ENCODE data around the gene FTCDNL1.

The FTCDNL1 gene

GRCh38 chr2:199742884-199743283 lies 108.1 kb downstream of the FTCDNL1 start:
- no peak for DNase-seq (ENCODE audit: low read depth in 3 of 3)

DNA sequence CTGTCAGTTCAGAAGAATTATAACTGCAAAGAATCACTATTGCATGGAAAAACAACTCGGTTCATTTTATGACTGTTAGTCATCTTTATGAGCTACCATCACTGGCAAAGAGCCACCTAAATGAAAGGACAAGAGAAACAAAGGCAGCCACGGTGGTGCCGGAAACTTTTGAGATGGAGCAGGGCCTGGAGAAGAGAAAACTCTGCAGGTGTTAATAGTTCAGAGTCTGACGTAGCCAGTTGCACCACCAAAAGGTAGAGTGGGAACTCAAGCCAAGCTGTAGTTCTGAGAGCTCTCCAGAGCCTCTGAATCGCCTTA lies 110.9 kb downstream of the FTCDNL1 start:
- DNase-seq (ENCODE audit: low read depth in 3 of 3): no peak

DNA sequence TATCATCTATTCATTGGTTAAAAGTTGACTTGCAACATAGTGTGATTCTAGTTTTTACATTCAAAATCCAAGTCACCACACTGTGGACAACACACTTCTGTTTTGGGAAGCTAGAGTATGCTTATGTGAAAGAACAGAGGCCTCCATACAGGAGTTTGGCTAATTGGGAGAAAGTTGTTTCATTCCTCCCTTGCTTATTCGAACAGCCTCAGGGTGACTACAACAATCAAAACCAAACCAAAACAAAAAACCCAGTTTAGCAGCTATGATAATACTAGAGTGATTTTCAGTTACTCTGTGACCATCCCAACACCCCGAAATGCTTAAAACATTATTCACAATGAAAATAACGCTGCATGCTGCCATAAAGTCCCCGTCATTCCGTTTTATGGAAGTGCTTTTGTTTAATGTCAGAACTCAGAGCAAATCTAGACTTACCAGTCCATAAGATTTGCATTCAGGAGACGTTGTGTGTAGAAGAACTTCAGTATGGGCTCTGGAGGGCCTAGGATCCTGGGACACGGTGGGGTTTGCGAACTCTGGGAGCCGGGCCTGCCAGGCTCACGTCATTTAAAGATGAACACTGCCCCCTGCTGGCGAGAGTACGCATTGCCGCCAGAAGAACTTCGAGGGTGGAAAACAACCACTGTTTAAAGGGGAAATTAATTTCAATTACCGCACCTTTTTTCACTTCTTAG lies 111.4 kb downstream of the FTCDNL1 start:
- DNase-seq (ENCODE audit: low read depth in 3 of 3): peak; percentile 37 to 62 (median 46)

DNA sequence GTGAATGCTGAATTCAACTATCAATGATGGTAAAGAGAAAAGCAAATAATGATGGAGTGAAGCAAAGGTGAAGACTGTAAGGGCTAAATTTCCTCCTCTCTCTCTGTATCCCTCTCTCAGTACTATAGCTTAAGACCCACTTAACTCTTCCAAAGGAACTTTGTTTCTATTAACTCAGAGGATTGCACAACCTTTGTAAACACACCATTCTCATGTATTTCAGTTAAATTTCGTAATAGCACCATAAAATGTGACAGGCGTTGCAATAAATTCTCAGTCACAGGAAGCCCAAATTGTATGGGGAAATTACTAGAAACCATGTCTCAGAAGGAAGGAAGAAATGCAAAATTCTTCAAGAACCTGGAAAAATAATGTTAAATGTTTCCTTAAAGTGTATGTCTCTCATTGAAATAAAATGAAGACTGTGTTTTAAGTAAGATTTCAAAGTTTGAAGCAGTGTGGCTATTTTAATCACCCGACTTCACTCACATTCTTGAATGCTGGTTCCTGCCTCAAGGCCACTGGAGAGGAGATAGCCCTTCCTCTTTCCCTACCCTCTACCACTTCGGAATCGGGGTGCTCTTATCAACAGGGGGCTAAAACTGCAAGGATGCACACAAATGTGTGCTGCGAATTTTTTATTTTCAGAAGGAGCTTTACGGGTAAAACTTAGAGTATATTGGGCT lies 112.1 kb downstream of the FTCDNL1 start:
- DNase-seq (ENCODE audit: low read depth in 3 of 3): no peak

- no peak for DNase-seq (ENCODE audit: low read depth in 3 of 3)
These were observed 116.3 kb downstream of the FTCDNL1 start for GRCh38 chr2:199734651-199735050.

GRCh38 chr2:199734011-199734410 lies 117.0 kb downstream of the FTCDNL1 start:
- no peak for DNase-seq (ENCODE audit: low read depth in 3 of 3)

DNA sequence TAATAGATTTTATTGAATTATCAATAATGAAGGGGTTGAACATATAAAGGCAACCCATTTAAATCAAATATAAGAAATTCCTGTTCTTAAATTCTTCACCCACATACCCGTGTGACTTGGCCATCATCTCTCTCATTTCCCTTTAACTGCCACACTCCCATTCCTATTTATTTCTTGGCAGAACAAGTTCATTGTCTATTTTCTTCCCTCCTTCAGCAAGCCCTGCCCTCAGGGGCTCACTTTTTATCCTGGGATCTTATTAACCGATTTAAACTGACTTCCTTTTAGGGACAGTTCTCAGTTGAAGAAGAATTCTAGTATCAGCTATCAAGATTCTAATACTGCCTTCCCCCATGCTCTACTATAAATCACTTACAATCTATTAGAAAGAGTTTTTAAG lies 123.2 kb downstream of the FTCDNL1 start:
- DNase-seq (ENCODE audit: low read depth in 3 of 3): no peak

DNA sequence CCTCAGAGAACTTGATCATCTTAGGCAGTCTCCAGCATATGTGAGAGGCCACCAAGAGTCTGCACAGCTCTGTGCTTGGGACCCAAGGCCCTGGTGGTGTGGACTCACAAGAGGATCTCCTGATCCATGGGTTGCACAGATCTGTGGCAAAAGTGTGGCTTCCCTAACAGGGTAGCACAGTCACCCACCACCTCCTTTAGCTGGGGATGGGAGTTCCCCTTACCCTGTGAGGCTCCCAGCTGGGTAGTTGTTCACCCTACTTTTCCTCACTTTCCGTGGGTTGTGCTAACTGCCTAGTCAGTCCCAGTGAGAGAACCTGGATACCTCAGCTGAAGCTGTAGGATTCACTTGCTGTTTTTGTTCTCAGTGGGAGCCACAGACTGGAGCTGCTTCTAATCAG lies 123.7 kb downstream of the FTCDNL1 start:
- no peak for DNase-seq (ENCODE audit: low read depth in 3 of 3)

GRCh38 chr2:199718074-199718473 lies 132.9 kb downstream of the FTCDNL1 start:
- no peak for DNase-seq (ENCODE audit: low read depth in 3 of 3)

DNA sequence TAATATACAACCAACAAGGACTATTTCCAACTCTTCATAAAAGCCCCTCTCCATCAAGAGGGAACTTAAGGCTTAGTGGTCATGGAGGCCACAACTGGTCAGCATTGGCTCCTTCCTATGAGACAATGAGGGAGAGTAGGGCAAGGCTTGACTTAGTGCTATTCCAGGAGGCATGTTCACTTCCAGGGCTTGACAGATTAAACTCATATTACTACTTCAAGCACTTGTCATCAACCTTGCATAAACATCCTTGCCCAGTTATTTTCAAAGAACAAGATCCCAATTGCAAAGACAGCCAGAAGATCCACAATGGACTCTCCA lies 133.4 kb downstream of the FTCDNL1 start:
- no peak for DNase-seq (ENCODE audit: low read depth in 3 of 3)

DNA sequence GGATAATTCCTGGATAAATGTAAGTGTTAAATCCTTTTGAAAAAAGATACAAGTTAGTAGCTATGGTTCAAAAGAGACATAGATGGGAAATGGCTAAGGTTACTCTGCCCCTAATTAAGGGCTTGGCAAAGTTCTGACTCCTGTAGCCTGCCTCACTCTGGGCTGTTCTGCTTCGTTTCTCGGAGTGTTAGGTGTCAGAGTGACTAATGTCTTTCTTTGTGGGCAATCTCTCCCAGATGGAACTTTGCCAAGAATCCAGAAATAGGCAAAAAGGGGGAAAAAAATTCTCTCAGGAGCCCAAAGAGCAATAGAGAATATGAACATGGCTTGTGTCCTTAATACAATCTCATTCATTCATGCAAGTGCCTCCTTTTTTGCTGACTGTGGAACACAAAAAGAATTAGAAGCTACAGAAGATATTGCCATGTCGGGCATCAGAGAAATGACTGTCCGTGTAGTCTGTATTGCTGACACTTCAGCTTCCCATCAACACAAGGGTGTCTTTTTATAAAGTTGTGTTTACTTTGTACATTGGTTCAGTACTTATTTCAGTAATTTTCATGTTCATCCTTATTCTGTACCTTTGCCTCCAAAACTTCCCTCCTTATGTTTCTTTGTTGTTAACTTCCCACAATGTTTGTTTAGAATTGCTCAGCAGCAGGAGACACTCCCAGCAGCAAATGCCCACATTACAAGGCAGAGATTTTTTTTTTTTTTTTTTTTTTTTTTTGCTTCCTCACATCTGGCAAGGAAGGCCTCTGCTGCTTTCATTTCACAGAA lies 134.0 kb downstream of the FTCDNL1 start:
- no peak for DNase-seq (ENCODE audit: low read depth in 3 of 3)

- DNase-seq (ENCODE audit: low read depth in 3 of 3): no peak
These were observed 137.2 kb downstream of the FTCDNL1 start for GRCh38 chr2:199713746-199714145.

DNA sequence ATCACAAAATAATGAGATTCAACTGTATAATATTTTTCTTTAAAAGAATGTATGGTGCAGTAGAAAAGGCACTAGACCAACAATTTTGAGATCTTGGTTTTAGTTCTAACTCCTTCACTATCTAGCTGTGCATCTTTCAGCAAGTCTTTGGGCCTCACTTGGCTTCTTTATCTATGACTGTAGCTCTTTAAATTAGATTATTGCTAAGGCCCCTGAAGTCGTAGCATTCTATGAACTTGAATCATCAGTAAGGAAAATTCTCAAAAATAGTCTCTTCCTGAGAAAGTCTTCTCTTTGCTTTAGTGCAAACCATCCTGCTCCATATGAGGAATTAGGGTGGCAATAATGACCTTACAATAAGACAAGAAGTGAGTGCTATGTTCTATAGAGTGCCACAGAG lies 140.4 kb downstream of the FTCDNL1 start:
- no peak for DNase-seq (ENCODE audit: low read depth in 3 of 3)
